DMS114 treated with DMSO at 0.1 percent for 48 hours (cell line): ENCODE measurements around the gene TMEM147.
"Not testable (repeated sequence)": the region's sequence is repeated elsewhere in the genome, so short reads cannot be mapped to it uniquely, and the experiment has no call there.

ENCODE experiments used
- DNase-seq: peaks from one replicate; lab custom pipeline; 2025; ENCODE audit not compliant: unreplicated experiment; lab: John Stamatoyannopoulos, UW

TMEM147 gene

DNA sequence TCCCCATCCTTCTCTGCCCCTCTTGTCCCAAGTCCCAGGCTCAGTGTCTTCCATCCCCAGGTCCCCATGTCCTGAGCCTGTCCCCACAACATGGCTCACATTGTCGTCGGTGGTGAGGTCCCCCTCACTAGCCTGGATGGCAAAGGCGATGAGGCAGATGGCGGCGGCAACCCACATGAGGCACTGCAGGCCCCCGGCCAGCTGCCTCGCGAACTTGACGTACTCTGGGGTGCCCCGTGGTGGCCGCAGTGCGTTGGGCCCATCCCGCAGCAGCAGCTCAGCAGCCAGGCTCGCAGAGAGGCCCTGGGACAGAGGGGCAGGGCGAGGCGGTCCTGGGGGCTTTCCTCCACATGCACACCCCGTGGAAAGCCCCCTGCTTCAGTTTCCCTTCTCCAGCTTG is 16.9 kb downstream of the TMEM147 start:
- no peak for DNase-seq

DNA sequence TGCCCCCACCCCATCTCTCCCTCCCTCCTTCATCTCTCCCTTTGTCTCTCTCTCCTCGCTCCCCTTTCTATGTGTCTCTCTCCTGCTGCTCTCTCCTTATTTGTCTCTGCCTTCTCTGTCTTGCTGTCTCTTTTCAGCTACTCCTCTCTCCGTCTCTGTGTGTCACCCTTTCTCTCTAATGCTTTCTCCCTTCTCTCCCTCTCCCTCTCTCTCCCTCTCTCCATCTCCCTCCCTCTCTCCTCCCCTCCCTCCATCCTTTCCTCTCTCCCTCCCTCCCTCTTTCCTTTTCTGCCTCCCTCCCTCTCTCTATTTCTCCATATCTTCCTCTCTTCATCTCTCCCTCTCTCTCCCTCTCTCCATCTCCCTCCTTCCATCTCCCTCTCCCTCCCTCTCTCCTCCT is 17.4 kb downstream of the TMEM147 start:
- no peak for DNase-seq

DNA sequence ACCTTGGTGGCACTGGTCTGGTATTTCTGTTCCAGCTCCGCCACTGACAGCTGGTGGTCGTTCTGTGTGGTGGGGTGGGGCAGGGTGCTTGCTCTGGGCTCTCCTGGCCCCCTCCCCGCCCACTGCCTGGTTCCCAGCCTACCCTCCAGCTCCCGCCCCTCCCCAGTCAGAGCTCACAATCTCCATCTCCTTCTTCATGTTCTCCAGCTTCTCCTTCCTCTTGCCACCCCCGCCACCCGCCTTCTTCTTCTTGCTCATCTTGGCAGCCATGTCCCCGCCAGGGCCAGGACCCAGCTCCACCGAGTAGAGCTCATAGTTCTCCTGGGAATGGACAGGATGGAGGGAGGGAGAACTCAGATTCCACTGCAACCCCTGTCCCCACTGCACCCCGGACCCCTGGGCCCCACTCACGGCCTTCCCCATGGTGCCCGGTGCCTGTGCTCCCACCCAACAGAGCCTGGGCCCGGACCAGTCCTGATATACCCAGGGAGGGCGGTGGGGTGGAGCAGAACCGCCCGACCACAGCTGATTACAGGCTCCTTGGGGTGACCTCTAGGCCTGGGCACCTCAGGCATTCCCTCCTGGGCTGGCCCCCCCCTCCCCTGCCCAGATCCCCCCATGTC is 17.9 kb downstream of the TMEM147 start, which contains the start of gene ATP4A:
Gene ATP4A (minus strand): TSS at position 452 of the 623 bp plus-strand sequence. CDS start 29 bp downstream, at position 423.
- DNase-seq: no peak

DNA sequence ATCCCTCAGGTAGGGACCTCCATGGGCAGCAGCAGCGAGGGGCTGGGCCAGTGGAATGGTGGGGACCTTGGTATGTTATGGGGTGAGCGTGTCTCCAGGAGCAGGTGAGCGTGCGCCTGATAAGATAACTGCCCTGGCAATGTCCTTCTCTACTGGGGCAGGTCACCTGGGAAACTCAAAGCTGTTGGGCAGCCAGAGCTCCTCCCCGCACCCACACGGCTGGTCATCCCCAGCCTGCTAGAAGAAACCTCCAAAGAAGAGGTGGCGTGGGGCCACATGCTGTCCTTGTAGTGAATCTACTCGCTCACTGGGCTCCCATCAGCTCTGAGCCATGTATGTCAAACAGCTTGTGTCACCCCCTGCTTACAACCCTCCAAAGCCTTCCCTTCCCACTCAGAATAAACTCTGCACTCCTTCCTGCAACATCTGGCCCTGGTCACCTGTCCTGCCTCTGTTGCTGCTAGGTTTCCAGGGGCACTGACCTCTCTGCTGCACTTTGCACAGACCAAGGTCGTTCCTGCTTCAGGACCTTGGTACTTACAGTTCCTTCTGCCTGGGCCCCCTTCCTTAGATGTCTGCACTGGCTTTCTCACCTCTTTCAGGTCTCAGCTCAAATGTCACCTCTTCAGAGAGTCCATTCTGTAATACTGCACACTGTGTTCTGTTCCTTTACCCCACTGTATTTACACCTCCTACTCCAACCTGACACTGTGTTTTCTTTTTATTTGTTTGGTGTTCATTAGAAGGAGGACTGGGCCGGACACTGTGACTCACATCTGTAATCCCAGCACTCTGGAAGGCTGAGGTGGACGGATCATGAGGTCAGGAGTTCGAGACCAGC is 19.8 kb downstream of the TMEM147 start:
- DNase-seq: no peak

DNA sequence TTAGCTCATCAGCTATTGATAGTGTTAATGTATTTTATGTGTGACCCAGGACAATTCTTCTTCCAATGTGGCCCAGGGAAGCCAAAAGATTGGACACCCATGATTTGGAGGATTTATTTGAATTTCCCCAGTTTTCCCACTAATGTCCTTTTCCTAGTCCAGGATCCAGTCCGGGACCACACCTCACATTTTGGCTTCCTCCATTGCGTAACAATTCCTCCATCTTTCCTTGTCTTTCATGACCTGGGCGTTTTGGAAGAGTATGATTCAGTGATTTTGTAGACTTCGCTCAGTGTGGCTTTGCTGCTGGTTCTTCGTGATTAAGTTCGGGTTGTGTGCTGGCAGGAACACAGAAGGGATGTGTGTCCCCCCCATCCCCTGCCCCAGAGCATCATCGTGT is 21.3 kb downstream of the TMEM147 start:
- no peak for DNase-seq

DNA sequence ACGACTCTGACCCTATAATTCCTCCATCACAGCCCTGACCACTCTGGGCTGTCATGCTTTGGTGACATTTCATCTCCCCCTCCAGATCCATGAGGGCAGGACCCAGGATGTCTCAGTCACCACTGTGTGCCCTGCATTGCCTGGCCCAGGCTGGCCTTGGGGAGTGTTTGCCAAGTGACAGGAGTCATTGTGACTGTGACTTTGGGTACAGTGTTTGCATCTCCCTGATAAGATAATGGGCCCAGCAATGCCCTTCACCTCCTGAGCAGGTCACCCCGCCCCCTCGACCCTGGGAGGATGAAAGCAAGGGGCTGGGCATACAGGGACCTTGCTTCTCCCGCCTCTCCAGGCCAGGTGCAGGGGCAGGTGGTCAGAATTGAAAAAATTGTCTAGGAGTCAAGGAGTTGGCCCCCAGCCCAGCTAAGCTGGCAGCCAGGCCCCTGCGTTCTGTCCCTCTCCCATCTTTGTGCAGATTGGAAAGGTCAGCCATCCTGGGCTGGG is 23.9 kb downstream of the TMEM147 start:
- DNase-seq: no peak

DNA sequence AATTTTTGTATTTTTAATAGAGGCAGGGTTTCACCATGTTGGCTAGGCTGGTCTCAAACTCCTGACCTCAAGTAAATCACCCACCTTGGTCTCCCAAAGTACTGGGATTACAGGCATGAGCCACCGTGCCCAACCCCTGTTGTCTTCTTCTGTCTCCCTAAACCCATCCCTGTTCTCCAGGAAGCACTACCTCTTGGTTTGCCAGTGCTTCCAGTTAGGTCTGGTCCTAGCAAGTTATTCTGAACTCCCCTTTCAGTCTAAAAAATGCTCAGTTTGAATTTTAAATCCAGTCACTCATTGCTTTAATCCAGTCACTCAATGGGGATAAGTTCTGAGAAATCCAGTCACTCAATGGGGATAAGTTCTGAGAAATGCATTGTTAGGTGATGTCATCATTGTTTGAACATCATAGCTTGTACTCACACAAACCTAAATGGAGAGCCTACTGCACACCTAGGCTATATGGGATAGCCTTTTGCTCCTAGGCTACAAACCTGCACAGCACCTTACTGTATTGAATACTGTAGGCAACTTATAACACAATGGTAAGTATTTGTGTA is 26.1 kb downstream of the TMEM147 start:
- no peak for DNase-seq

DNA sequence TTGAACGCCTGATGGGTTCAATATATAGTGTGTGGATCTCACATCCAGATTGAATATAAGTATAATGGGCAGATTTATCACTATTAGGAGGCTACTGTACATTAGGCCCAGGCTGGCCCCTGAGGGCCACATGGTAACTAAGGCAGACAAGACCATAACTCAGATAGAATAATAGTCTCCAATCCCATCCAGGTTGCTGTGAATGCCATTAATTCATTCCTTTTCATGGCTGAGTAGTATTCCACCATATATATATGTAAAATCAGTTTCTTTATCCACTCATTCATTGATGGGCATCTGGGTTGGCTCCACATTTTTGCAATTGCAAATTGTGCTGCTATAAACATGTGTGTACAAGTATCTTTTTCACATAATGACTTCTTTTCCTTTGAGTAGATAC is 32.5 kb downstream of the TMEM147 start:
- DNase-seq: no peak

DNA sequence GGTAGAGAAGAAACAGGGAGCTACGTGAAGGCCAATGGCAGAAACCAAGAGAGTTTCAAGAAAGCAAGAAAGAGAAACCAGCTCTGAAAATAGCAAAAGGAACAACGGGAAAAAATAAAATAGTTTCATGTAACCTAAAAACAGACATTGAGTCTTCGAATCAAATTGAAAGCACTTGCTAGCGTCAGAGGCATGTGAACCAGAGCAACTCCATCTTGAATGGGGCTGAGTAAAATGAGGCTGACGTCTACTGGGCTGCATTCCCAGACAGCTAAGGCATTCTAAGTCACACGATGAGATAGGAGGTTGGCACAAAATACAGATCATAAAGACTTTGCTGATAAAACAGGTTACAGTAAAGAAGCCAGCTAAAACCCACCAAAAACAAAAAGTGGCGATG is 33.3 kb downstream of the TMEM147 start:
- no peak for DNase-seq

DNA sequence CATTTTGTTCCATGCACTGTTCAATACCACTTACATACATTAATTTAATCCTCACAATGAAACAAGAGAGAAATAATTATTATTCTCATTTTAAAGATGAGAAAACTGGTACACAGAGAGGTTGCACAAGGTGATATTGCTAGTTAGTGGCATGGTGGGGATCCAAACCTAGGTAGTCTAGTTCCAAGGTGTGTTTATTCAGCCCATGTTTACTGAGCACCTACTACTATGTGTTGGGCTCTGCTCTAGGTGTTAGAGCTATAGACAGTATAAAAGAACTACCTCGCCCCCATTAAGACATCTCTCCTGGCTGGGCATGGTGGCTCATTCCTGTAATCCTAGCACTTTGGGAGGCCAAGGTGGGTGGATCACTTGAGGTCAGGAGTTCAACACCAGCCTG is 37.3 kb downstream of the TMEM147 start:
- DNase-seq: no peak

DNA sequence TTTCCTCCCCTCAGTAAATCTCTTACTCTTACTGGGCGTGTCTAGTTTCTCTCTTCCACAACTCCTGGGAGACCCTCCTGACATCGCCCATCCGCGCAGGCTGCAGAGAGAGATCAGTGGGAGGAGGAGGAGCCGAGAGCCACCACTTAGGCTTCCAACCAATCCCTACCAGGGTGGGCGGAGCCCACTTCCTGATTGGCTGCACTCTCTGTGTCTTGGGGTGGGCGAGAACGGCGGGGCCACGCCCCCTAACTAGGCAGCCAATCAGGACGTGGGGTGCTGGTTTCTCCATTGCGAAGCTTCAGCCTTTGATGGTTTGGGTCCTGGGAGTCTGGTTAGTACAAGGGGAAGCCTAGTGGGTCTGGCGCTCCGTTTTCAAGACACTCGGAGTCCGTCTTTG is 40.4 kb downstream of the TMEM147 start, which contains the start of gene PMIS2:
Gene PMIS2 (plus strand): TSS at position 326 of the 400 bp plus-strand sequence. CDS start 87 bp downstream, outside the sequence.
- no peak for DNase-seq

DNA sequence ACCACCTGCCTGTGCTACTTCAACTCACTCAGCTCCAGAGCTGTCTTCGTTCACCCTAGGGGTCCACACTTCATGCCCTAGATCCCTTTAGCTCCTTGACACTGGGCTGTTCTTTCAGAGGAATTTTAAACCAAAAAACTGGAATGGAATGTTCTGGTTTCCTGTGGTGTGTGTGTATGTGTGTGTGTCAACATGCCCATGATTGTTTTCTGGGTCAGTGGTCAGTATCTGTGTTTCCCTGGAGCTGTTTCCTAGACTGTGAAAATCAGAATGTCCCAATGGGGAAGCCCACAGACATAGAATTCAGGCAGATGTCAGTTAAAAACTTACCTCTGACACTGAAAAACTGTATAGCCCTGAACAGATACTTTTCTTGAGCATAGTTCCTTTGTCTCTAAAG is 41.9 kb downstream of the TMEM147 start:
- no peak for DNase-seq

DNA sequence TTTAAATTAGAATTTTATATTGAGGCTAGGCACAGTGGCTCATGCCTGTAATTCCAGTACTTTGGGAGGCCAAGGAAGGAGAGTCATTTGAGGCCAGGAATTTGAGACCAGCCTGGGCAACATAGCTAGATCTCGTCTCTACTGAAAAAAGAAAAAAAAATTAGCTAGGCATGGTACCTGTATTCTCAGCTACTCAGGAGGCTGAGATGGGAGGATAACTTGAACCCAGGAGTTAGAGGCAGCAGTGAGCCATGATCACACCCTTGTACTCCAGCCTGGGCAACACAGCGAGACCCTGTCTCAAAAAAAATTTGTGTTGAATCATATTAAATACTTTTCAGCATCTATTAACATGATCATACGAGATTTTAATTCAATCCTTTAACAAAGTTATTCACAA is 45.4 kb downstream of the TMEM147 start:
- DNase-seq: no peak

DNA sequence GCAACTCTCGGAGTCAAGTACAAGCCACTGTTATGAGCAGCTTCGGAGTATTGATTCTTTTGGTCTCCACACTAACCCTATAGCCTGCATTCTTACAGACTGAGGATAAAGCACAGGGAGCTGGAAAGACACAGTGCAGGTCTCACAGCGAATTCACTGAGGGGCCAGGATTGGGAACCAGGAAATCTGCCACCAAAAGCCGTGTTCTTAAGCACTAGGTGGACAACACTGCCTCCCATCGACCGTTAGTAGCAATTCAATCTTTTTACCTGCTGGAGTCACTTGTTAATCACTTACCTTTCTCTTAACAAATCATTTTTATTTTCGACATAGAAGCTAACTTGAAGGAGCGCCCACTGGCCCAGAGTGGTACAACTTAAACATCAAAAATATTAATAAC is 46.8 kb downstream of the TMEM147 start:
- DNase-seq: no peak

DNA sequence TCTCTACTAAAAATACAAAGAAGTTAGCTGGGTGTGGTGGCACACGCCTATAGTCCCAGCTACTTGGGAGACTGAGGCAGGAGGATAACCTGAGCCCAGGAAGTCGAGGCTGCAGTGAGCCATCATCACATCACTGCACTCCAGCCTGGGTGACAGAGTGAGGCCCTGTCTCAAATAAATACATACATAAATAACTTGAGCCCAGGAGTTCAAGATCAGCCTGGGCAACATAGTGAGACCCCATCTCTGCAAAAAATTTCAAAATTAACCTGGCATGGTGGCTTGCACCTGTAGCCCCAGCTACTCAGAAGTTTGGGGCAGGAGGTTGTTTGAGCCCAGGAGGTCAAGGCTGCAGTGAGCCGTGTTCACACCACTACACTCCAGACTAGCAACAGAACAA is 49.6 kb downstream of the TMEM147 start:
- not testable (repeated sequence) for DNase-seq

DNA sequence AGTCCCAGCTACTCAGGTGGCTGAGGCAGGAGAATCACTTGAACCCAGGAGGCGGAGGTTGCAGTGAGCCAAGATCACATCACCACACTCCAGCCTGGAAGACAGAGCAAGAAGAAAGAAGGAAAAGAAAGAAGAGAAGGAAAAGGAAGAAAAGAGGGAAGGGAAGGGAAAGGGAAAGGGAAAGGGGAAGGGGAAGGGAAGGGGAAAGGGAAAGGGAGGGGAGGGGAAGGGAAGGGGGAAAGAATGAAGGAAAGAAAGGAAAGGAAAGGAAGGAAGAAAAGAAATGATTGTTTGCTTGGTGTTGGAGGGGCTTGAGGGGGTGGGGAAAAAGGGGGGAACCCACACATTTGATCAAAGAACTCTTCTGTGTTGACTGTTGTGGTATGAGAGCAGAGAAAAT is 50.5 kb downstream of the TMEM147 start:
- no peak for DNase-seq

DNA sequence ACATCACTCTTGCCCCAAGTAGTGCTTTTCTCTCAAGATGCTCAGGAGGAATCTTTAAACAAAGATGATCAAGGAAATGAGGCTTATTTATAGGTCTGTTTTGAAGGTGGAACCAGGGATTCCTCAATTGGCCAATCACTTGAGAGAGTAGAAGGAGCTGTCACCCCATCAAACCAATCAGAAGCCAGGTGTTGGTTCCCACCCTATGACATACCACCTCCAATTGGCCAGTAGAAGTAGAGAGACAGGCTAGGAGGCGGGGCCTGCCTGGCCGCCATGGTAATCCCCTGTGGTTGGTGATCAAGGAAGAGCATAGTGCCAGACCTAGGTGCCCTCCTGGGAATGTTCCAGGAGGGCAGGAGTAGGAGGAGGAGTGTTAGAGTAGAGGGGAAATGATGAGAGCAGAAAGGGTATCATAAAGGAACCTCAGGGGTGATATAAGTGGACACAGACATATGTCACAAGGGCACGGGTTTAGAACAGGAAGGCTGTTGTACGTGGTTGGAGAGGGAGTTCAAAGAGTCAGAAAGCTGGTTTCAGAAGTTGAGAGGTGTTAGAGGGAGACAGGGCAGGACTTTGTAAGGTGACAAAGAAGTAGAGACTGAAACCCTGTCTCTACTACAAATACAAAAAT is 51.1 kb downstream of the TMEM147 start:
- no peak for DNase-seq
